HG03565 (cell line): Measurements from ENCODE around the gene HOXD12.

ENCODE experiments used
- ATAC-seq: cut with Tn5 transposase; IDR thresholded peaks from one replicate; pipeline ENCODE4 v1.9.1; 2021; ENCODE audit warnings: mild to moderate bottlenecking, moderate library complexity; ENCODE audit not compliant: unreplicated experiment

HOXD12 gene

DNA sequence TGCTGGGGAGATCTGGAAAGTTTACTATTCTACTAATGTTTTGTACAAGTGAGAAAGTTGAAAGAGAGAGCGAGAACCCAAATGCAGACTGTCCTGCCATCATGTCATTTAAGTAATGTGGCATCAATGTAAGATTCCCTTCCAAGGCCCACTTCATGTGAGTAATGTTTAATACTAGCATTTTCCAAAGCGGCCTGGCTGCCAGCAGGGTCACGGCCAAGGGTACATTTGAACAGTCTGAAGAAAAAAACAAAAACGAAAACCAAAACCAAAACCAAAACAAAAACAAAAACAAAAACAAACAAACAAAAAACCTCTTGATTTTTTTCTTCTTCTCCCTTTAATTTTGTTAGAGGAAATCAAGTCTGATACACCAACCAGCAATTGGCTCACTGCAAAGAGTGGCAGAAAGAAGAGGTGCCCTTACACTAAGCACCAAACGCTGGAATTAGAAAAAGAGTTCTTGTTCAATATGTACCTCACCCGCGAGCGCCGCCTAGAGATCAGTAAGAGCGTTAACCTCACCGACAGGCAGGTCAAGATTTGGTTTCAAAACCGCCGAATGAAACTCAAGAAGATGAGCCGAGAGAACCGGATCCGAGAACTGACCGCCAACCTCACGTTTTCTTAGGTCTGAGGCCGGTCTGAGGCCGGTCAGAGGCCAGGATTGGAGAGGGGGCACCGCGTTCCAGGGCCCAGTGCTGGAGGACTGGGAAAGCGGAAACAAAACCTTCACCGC, 19.2 kb downstream of the HOXD12 start:
- no peak for ATAC-seq

GRCh38 chr2:176120364-176121189, 21.0 kb downstream of the HOXD12 start:
- ATAC-seq = no peak

- no peak for ATAC-seq
These were observed 21.8 kb downstream of the HOXD12 start for GRCh38 chr2:176121190-176122051.

DNA sequence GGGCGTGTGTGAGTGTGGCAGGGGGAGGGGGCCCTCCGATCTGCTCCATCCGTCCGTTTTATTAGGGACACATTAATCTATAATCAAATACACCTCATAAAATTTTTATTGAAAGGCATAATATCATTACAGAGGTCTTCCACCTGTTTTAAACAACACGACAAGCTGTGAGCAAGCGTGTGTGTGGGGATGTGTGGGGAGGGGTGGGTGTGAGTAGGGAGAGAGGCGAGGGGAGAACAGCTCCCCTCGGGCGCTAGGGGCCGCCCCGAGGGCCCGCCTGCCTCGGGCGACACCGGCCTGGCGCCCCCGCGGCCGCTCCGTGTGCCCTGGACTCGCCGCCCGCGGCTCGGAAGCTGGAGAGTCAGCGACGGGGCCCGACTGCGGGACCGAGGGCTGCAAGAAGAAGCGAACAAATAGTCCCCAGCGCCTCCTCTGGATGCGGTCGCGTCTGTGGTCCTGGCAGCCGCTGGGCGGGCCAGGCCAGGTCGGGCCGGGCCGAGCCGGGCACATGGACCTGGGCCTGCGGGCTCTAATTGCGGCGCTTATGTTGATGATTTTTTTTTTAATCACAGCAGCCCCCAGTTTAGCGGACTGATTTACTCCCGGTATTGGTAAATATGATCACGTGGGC, 22.6 kb downstream of the HOXD12 start:
- no peak for ATAC-seq

- no peak for ATAC-seq
These were observed 23.3 kb downstream of the HOXD12 start, which contains the start of gene HOXD9 for GRCh38 chr2:176122683-176123410. Gene HOXD9, plus strand, starts transcription at chr2:176122719. Its CDS starts 50 bp downstream, at chr2:176122769.

DNA sequence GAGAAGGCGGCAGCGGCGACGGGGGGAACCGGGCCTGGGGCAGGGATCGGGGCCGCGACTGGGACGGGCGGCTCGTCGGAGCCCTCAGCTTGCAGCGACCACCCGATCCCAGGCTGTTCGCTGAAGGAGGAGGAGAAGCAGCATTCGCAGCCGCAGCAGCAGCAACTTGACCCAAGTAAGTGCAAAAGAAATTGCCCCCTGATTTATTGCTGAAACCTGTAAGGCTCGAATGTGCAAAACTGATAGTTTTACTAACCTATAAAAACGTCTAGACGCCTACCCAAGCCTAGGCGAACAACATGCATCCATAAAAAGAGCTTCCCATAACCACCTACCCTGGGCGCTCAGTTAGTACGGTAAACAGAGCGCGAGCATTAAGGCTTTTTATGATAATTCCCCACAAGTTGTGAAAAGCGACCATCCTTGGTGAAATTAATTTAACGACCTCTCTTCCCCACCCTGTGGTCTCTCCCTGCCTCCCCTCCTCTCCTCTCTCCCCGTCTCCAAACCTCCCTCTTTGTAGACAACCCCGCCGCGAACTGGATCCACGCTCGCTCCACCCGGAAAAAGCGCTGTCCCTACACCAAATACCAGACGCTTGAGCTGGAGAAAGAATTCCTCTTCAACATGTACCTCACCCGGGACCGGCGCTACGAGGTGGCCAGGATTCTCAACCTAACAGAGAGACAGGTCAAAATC, 24.0 kb downstream of the HOXD12 start:
- no peak for ATAC-seq

DNA sequence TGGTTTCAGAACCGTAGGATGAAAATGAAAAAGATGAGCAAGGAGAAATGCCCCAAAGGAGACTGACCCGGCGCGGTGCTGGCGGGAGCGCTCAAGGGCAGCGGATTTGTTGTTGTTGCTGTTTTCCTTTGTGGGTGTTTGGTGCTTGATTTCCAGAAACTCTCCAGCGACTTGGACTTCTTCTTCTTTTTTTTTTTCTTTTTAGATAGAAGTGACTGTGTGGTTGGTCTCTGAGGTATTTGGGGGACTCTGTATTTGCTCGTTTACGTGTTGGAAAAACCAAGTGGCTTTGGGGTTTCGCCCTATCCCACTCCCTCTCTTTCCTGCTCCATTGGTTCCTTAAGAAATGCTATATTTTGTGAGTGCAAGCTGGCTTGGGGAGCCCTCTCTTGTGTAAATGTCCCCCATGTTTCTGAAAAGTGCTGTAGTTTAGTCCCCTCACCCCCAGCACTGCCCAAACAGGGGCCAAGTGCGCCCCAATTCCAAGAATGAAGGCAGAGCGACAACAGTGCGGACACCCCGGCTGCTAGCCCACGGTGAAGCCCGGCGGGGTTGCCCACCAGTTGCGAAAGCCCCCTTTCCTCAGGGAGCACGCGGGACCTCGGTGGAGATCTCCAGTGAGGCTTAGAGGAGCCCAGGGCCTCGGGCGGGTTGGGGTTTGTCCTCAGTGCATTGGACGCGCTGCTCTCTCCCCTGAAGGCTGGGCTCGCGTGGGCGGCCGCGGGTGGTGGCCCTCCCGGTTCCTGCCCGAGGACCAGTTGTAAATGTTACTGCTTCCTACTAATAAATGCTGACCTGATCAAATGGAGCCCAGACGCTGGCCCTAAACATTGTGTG, 24.7 kb downstream of the HOXD12 start:
- ATAC-seq = no peak

DNA sequence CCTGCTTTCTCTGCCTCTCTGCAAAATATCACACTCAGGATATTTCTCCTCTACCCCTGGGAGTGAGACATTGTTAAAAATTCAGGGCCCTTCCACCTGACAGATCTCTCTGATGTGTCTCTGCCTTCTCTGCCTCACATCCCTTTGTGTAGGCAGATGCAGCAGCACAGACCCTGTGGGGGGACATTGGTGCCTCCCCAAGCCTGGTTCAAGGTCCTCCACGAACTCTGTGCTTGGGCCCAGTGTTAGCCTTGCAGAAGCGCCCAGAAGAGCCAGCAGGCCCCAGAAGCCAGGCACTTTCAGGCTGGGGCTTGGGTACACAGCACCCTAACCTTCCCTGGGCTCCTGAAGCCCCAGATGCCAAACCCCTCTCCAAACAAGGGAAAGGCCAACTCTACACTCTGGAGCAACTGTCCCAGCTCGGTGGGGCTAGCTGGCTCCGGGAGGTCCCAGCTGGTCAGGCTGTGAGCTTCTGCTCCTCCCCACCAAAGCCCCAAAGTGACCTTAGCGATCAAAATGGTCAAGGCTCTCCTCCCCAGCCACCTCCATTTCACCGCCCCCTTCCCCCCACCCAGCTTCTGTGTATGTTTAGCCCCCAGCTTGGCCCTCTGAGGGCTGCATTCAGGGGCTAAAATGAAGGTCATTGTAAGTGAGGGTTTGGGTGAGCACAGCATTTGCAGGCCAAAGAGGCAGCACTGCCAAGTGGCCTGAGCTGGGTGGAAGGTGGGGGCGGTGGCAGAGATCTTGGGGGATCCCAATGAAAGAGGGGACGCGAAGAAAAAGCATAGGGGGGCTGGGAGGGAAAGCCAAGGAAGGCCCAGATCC, 25.6 kb downstream of the HOXD12 start:
- ATAC-seq = no peak

- no peak for ATAC-seq
These were observed 26.1 kb downstream of the HOXD12 start for GRCh38 chr2:176125772-176126054.

- ATAC-seq = no peak
These were observed 27.6 kb downstream of the HOXD12 start for GRCh38 chr2:176126929-176127773.

DNA sequence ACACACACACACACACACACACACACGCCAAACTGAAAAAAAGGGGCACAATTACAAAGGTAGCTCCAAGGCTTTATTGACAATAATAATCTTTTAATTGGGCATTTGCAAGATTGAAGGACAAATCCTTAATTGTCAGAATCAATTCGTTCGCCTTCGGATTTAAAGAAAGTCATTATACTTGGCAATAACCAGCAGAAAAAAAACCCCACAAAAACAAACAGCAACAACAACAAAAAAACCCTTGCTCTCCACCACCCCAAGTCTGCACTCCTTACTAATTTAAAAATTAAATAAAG, 28.1 kb downstream of the HOXD12 start:
- no peak for ATAC-seq

DNA sequence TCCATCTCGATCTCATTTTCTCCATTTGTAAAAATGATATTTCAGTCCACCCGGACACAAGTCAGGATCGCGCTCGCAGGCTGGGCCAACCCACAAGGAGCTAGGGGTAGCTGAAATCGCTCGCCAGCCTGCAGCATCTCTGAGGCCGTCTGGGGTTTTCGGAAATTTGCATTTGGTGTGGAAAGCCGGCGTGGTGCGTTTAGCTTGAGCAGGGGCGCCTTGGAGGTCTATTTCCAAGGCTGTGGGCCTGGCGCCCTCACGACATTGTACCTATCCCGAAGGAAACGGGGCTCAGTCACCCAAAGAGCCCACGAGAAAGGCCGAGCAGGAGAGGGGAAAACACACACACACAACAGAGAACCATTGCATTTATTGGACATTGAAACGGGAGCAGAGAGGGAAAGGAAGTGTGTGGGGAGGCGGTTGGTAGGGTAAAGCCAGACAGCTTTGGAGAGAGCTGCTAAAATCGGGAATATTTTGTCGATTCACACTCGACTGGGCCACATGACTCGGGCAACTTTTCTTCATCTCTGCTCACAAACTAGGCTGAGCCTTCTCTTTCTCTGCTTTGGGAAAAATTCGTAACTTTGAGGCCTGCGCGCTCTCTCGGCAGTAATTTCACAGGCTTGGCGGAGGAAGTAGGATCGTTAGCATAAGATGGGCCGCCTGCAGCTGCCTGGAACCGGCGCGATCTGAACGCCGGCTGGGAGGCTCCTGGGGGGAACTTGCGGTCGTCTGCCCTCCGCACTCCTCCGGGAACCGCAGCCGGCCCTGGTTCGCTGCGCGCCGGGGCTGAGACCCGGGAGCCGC, 28.8 kb downstream of the HOXD12 start:
- ATAC-seq = no peak

DNA sequence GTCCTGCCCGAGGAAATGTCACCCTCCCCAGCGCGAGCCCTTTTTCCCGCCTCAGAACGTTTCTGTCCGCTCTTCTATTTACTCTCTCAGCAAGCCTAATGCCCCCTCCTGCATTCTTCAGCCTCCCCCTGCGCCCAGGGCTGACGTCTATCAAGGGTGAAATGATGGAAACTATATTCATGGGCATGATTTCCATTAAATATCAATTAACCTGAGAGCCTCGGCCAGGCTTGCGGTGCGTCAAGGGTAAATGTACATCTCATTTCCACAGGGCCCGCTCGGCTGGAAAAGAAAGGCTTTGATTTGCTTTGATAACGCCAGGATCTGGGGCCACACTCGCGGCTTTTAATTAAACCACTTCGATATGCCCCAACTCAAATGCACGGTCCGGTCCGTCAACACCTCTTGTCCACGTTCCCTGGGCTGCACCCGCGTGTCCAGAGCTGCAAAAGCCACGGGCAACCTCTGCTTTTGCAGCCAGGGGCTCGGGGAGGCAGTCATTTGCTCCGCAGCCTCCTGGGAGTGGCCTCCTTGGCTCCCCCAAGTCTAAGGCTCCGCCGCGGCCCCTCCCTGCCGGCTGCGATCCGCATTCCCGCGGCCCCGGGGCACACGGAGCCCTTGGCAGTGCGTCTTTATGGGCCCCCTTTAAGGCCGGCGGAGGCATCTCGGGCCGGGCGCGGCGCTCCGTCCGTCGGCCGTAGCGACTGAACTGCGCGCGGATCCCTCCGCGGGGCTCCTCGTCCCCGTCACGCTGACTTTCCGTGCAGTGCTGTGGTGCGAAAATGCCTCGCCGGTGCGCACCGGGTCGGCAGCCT, 29.6 kb downstream of the HOXD12 start, which contains the start of gene HOXD8:
Gene HOXD8, plus strand, starts transcription at position 724 of the 815 bp plus-strand sequence. CDS start 662 bp downstream, outside the sequence.
- no peak for ATAC-seq

- no peak for ATAC-seq
These were observed 30.2 kb downstream of the HOXD12 start for GRCh38 chr2:176129813-176130146.

DNA sequence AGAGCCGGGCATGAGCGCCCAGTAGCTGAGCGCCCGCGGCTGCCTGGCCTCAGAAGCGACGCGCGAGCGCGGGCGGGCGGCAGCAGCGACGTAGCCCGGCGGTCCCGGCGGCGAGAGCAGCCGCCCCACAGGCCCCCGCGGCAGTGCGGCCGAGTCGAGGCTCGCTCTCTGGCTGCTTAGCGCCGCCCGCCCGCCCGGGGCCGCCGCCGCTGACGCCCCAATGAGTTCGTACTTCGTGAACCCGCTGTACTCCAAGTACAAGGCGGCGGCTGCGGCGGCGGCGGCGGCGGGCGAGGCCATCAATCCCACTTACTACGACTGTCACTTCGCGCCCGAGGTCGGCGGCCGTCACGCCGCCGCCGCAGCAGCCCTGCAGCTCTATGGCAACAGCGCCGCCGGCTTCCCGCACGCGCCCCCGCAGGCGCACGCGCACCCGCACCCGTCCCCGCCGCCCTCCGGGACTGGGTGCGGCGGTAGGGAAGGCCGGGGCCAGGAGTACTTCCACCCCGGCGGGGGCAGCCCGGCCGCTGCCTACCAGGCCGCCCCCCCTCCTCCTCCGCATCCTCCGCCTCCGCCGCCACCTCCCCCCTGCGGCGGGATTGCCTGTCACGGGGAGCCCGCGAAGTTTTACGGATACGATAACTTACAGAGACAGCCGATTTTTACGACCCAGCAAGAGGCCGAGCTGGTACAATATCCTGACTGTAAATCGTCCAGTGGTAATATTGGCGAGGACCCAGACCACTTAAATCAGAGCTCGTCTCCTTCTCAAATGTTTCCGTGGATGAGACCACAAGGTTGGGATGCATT, 30.8 kb downstream of the HOXD12 start:
- ATAC-seq = no peak
